GF-D8 (cell line): ENCODE measurements around the gene POM121C.
A peak's percentile ranks its signal among the peaks of the same experiment; 100 is the strongest.
"Not testable (repeated sequence)": the region's sequence is repeated elsewhere in the genome, so short reads cannot be mapped to it uniquely, and the experiment has no call there.

Experiments used
- DNase-seq: peaks from one replicate; lab custom pipeline; 2025; lab: John Stamatoyannopoulos, UW

Gene POM121C

GRCh38 chr7:75485979-75486643 lies at the start of gene POM121C:
Gene POM121C, minus strand, starts transcription at chr7:75486299. Its CDS starts 44,803 bp downstream, at chr7:75441496.
- DNase-seq: peak; percentile 94

- peak; percentile 49 for DNase-seq
Observed at GRCh38 chr7:75534727-75535307, 48.7 kb upstream of the POM121C start.

- DNase-seq: no peak
Observed at GRCh38 chr7:75533926-75534325, 47.8 kb upstream of the POM121C start.

GRCh38 chr7:75532639-75533038 lies 46.5 kb upstream of the POM121C start:
- no peak for DNase-seq

- no peak for DNase-seq
Observed at GRCh38 chr7:75531359-75531821, 45.3 kb upstream of the POM121C start.

GRCh38 chr7:75527224-75527722 lies 41.2 kb upstream of the POM121C start:
- DNase-seq: not testable (repeated sequence)

- DNase-seq: not testable (repeated sequence)
Observed at GRCh38 chr7:75521727-75522126, 35.6 kb upstream of the POM121C start.

- not testable (repeated sequence) for DNase-seq
Observed at GRCh38 chr7:75518842-75519241, 32.7 kb upstream of the POM121C start.

- DNase-seq: not testable (repeated sequence)
Observed at GRCh38 chr7:75509033-75509432, 22.9 kb upstream of the POM121C start.

GRCh38 chr7:75492020-75492419 lies 5.9 kb upstream of the POM121C start, which contains the start of gene SPDYE5:
Gene SPDYE5, plus strand, starts transcription at chr7:75492320. Its CDS starts 1,728 bp downstream, at chr7:75494048.
- DNase-seq: not testable (repeated sequence)

GRCh38 chr7:75485355-75485978 lies 632 bp downstream of the POM121C start:
- DNase-seq: not testable (repeated sequence)

GRCh38 chr7:75480313-75480712 lies 5.8 kb downstream of the POM121C start:
- not testable (repeated sequence) for DNase-seq

GRCh38 chr7:75477457-75477856 lies 8.6 kb downstream of the POM121C start:
- DNase-seq: not testable (repeated sequence)

GRCh38 chr7:75470166-75470565 lies 15.9 kb downstream of the POM121C start:
- DNase-seq: not testable (repeated sequence)

- DNase-seq: not testable (repeated sequence)
Observed at GRCh38 chr7:75460541-75460940, 25.6 kb downstream of the POM121C start.

GRCh38 chr7:75458034-75458433 lies 28.1 kb downstream of the POM121C start:
- DNase-seq: not testable (repeated sequence)

- DNase-seq: peak; percentile 81
Observed at GRCh38 chr7:75456403-75456802, 29.7 kb downstream of the POM121C start.

- not testable (repeated sequence) for DNase-seq
Observed at GRCh38 chr7:75452494-75452955, 33.6 kb downstream of the POM121C start.

- DNase-seq: not testable (repeated sequence)
Observed at GRCh38 chr7:75449946-75450345, 36.2 kb downstream of the POM121C start.

GRCh38 chr7:75442465-75443111 lies 43.5 kb downstream of the POM121C start:
- not testable (repeated sequence) for DNase-seq

- not testable (repeated sequence) for DNase-seq
Observed at GRCh38 chr7:75442101-75442464, 44.0 kb downstream of the POM121C start.

- not testable (repeated sequence) for DNase-seq
Observed at GRCh38 chr7:75439000-75439399, 47.1 kb downstream of the POM121C start.
